MM.1S (cell line): ENCODE measurements around the gene ODF2L.

Source experiments
- DNase-seq: peaks from one replicate; pipeline ENCODE4 v3.0.0-alpha.2; 2015
- H2AFZ ChIP-seq: fragments of 300-600 bp; sonication (generic); 2 replicates; pipeline ENCODE4 v1.6.0; 2016; ENCODE audit warnings: antibody characterized with exemption, low read length
- H3F3A ChIP-seq: fragments of 300-600 bp; sonication (generic); 2 replicates; pipeline ENCODE4 v1.6.1; 2016; ENCODE audit warnings: mild to moderate bottlenecking, antibody characterized with exemption, low read length, moderate library complexity, mixed read lengths; ENCODE audit not compliant: insufficient read depth
- H3K27ac ChIP-seq: fragments of 300-600 bp; sonication (generic); 2 replicates; pipeline ENCODE4 v1.5.1; 2016; ENCODE audit warnings: mild to moderate bottlenecking, low read length
- H3K27me3 ChIP-seq: fragments of 300-600 bp; sonication (generic); replicated peaks from 2 replicates; pipeline ENCODE4 v1.6.0; 2016; ENCODE audit warnings: low read length; ENCODE audit not compliant: insufficient read depth
- H3K36me3 ChIP-seq: fragments of 300-600 bp; sonication (generic); replicated peaks from 2 replicates; pipeline ENCODE4 v1.6.1; 2016; ENCODE audit warnings: mild to moderate bottlenecking, low read length, mixed read lengths; ENCODE audit not compliant: insufficient read depth
- H3K4me1 ChIP-seq: fragments of 300-600 bp; sonication (generic); 2 replicates; pipeline ENCODE4 v1.6.1; 2016; ENCODE audit warnings: low read length, mixed read lengths
- H3K4me2 ChIP-seq: fragments of 300-600 bp; sonication (generic); 2 replicates; pipeline ENCODE4 v1.6.0; 2016; ENCODE audit warnings: low read depth, low read length
- H3K4me3 ChIP-seq: fragments of 300-600 bp; sonication (generic); 2 replicates; pipeline ENCODE4 v1.5.1; 2016; ENCODE audit warnings: low read length, mixed read lengths
- H3K79me2 ChIP-seq: fragments of 300-600 bp; sonication (generic); 2 replicates; pipeline ENCODE4 v1.6.1; 2016; ENCODE audit warnings: mixed run types, low read length, mixed read lengths
- H3K9ac ChIP-seq: fragments of 300-600 bp; sonication (generic); 2 replicates; pipeline ENCODE4 v1.6.1; 2016; ENCODE audit warnings: low read length, mixed read lengths
- H3K9me2 ChIP-seq: fragments of 300-600 bp; sonication (generic); replicated peaks from 2 replicates; pipeline ENCODE4 v1.6.1; 2016; ENCODE audit warnings: mild to moderate bottlenecking, low read length, mixed read lengths; ENCODE audit not compliant: insufficient read depth
- H3K9me3 ChIP-seq: fragments of 300-600 bp; sonication (generic); replicated peaks from 2 replicates; pipeline ENCODE4 v1.6.1; 2016; ENCODE audit warnings: mild to moderate bottlenecking, low read length, mixed read lengths; ENCODE audit not compliant: insufficient read depth
- H4K20me1 ChIP-seq: fragments of 300-600 bp; sonication (generic); 2 replicates; pipeline ENCODE4 v1.6.1; 2016; ENCODE audit warnings: mild to moderate bottlenecking, low read length, moderate library complexity, mixed read lengths; ENCODE audit not compliant: insufficient read depth
- CTCF ChIP-seq: fragments of 300-600 bp; sonication (generic); IDR thresholded peaks from 2 replicates; pipeline ENCODE4 v1.5.1; 2016; ENCODE audit warnings: antibody characterized with exemption, low read length, mixed read lengths
- EZH2 ChIP-seq: fragments of 300-600 bp; sonication (generic); optimal IDR thresholded peaks from 2 replicates; pipeline ENCODE3; 2017; ENCODE audit warnings: low read depth, mild to moderate bottlenecking, antibody characterized with exemption, low read length, mixed read lengths
- EZH2phosphoT487 ChIP-seq: fragments of 300-600 bp; sonication (generic); IDR thresholded peaks from 2 replicates; pipeline ENCODE4 v1.6.1; 2018; ENCODE audit warnings: antibody characterized with exemption, low read length

Gene ODF2L

GRCh38 chr1:86382878-86383277, 13.2 kb downstream of the ODF2L start:
- Histone ChIP-seq H3K27me3 (no peaks in the 10 kb centered on the region), H3K4me3 (peak overlapping the region; percentile 37), H3K9me2 (no peaks in the 10 kb centered on the region), H4K20me1 (no peaks in the 10 kb centered on the region), H3K4me1 (peaks cover 5% of the 10 kb centered on the region; the same call in 1 of the 2 replicates), H3K27ac (no peak overlapping the region), H3K79me2 (no peaks in the 10 kb centered on the region), H3K36me3 (no peaks in the 10 kb centered on the region), H2AFZ (no peak overlapping the region), H3K4me2 (peak overlapping the region; percentile 50), H3K9me3 (no peaks in the 10 kb centered on the region), H3F3A (no peaks in the 10 kb centered on the region), H3K9ac (no peak overlapping the region; the same call in 1 of the 2 replicates)
- TF ChIP-seq EZH2phosphoT487: no peak
- no peak for TF ChIP-seq CTCF
- no peak for TF ChIP-seq EZH2
- peak; percentile 44 for DNase-seq

GRCh38 chr1:86381223-86381622, 14.9 kb downstream of the ODF2L start:
- no peaks in the 10 kb centered on the region for H4K20me1 ChIP-seq
- DNase-seq: no peak
- no peak overlapping the region for H3K9ac ChIP-seq
- no peak overlapping the region for H3K4me2 ChIP-seq
- H3K27ac ChIP-seq: no peak overlapping the region
- H3F3A ChIP-seq: no peaks in the 10 kb centered on the region
- H3K4me3 ChIP-seq: no peak overlapping the region
- H3K4me1 ChIP-seq: peaks cover 5% of the 10 kb centered on the region; the same call in 1 of the 2 replicates
- H3K79me2 ChIP-seq: no peaks in the 10 kb centered on the region
- TF ChIP-seq EZH2phosphoT487 (no peak), EZH2 (no peak), CTCF (no peak)
- H2AFZ ChIP-seq: no peak overlapping the region
- no peaks in the 10 kb centered on the region for H3K27me3 ChIP-seq
- H3K9me2 ChIP-seq: no peaks in the 10 kb centered on the region
- H3K36me3 ChIP-seq: no peaks in the 10 kb centered on the region
- no peaks in the 10 kb centered on the region for H3K9me3 ChIP-seq

- no peaks in the 10 kb centered on the region for H3K79me2 ChIP-seq
- no peaks in the 10 kb centered on the region for H3K27me3 ChIP-seq
- H3K4me3 ChIP-seq: no peak overlapping the region
- H3K9me3 ChIP-seq: no peaks in the 10 kb centered on the region
- H3K36me3 ChIP-seq: no peaks in the 10 kb centered on the region
- H3K9me2 ChIP-seq: no peaks in the 10 kb centered on the region
- no peaks in the 10 kb centered on the region for H4K20me1 ChIP-seq
- H3K4me2 ChIP-seq: peak overlapping the region; percentile 11
- H3F3A ChIP-seq: no peaks in the 10 kb centered on the region
- no peak overlapping the region for H3K9ac ChIP-seq
- H3K4me1 ChIP-seq: peaks cover 5% of the 10 kb centered on the region; the same call in 1 of the 2 replicates
- peak; percentile 62 for DNase-seq
- no peak overlapping the region for H2AFZ ChIP-seq
- TF ChIP-seq EZH2phosphoT487 (no peak), EZH2 (no peak), CTCF (peak; percentile 73)
- no peak overlapping the region for H3K27ac ChIP-seq
Measured at GRCh38 chr1:86380257-86380861, 15.8 kb downstream of the ODF2L start.
